Neural progenitor cell (in vitro differentiated cells): ENCODE results near the gene NFS1. TPM values are rescaled to one million over a fixed set of nuclear protein-coding genes. Genes with fewer than 3 reads are reported as not detected.

Source experiments
- DNase-seq: peaks from one replicate; pipeline ENCODE4 v3.0.0-alpha.2; 2016; ENCODE audit warnings: low spot score
- H2AFZ ChIP-seq: fragments of 200-600 bp; sonication (generic); replicated peaks from 2 replicates; pipeline ENCODE4 v1.6.1; 2016; ENCODE audit warnings: antibody characterized with exemption
- H3F3A ChIP-seq: fragments of 200-600 bp; sonication (generic); 2 replicates; pipeline ENCODE4 v1.6.1; 2016; ENCODE audit warnings: antibody characterized with exemption, low read depth
- H3K27ac ChIP-seq: fragments of 200-600 bp; sonication (generic); 2 replicates; pipeline ENCODE4 v1.5.1; 2016; ENCODE audit warnings: mild to moderate bottlenecking
- H3K27me3 ChIP-seq: fragments of 200-600 bp; sonication (generic); 2 replicates; pipeline ENCODE4 v1.6.1; 2016; ENCODE audit warnings: mild to moderate bottlenecking, moderate library complexity
- H3K36me3 ChIP-seq: fragments of 200-600 bp; sonication (generic); 2 replicates; pipeline ENCODE4 v1.5.1; 2016
- H3K4me1 ChIP-seq: fragments of 200-600 bp; sonication (generic); 2 replicates; pipeline ENCODE4 v1.6.1; 2016; ENCODE audit warnings: mixed run types
- H3K4me2 ChIP-seq: fragments of 200-600 bp; sonication (generic); 2 replicates; pipeline ENCODE4 v1.6.1; 2016
- H3K4me3 ChIP-seq: fragments of 200-600 bp; sonication (generic); 2 replicates; pipeline ENCODE4 v1.5.1; 2016
- H3K79me2 ChIP-seq: fragments of 200-600 bp; sonication (generic); 2 replicates; pipeline ENCODE4 v1.6.1; 2016; ENCODE audit warnings: low read depth
- H3K9ac ChIP-seq: fragments of 200-600 bp; sonication (generic); 2 replicates; pipeline ENCODE4 v1.6.1; 2016
- H3K9me3 ChIP-seq: fragments of 200-600 bp; sonication (generic); 2 replicates; pipeline ENCODE4 v1.5.1; 2016; ENCODE audit warnings: low read depth
- H4K20me1 ChIP-seq: fragments of 200-600 bp; sonication (generic); 2 replicates; pipeline ENCODE4 v1.6.1; 2016; ENCODE audit warnings: low read depth
- H3K27ac Mint-ChIP-seq: 3 replicates; pipeline ENCODE4 v1.8.0; 2021; ENCODE audit warnings: mixed read lengths
- H3K27me3 Mint-ChIP-seq: 2 replicates; pipeline ENCODE4 v1.8.0; 2022; ENCODE audit warnings: low read depth, mild to moderate bottlenecking, inconsistent platforms, moderate library complexity, mixed read lengths; ENCODE audit not compliant: insufficient read depth
- H3K36me3 Mint-ChIP-seq: 3 replicates; pipeline ENCODE4 v1.8.0; 2021; ENCODE audit warnings: mixed read lengths
- H3K4me1 Mint-ChIP-seq: 3 replicates; pipeline ENCODE4 v1.8.0; 2021; ENCODE audit warnings: mixed read lengths
- H3K4me3 Mint-ChIP-seq: 3 replicates; pipeline ENCODE4 v1.8.0; 2021; ENCODE audit warnings: mild to moderate bottlenecking, moderate library complexity, mixed read lengths
- H3K9me3 Mint-ChIP-seq: 3 replicates; pipeline ENCODE4 v1.8.0; 2020; ENCODE audit warnings: mixed read lengths
- CTCF ChIP-seq: fragments of 200-600 bp; sonication (generic); IDR thresholded peaks from 2 replicates; pipeline ENCODE4 v1.5.1; 2017; ENCODE audit warnings: antibody characterized with exemption, mild to moderate bottlenecking
- EZH2 ChIP-seq: fragments of 200-600 bp; sonication (generic); IDR thresholded peaks from 2 replicates; pipeline ENCODE4 v1.6.1; 2017; ENCODE audit warnings: antibody characterized with exemption, mild to moderate bottlenecking, moderate library complexity
- EZH2phosphoT487 ChIP-seq: fragments of 200-600 bp; sonication (generic); IDR thresholded peaks from 2 replicates; pipeline ENCODE4 v1.6.1; 2017; ENCODE audit warnings: antibody characterized with exemption
- total RNA-seq: library from RNA; depleted of rRNA; stranded (reverse); fragments of >200 nt; gene quantifications from 2 replicates; pipeline ENCODE4 v1.2.3, GENCODE V29; 2015; ENCODE audit warnings: low replicate concordance

NFS1 gene
- total RNA-seq, 1 donor from 2014 or later = 21.7 TPM

GRCh38 chr20:35648836-35649235 lies 50.3 kb downstream of the NFS1 start:
- no peak for DNase-seq
- peaks cover 49% of the 10 kb centered on the region for H3K36me3 Mint-ChIP-seq
- Histone ChIP-seq H3K9ac (no peak overlapping the region), H3K27ac (no peak overlapping the region), H3F3A (peaks cover 21% of the 10 kb centered on the region), H3K4me1 (no peaks in the 10 kb centered on the region), H3K4me2 (no peak overlapping the region), H3K79me2 (peaks cover 100% of the 10 kb centered on the region), H3K27me3 (no peaks in the 10 kb centered on the region), H3K4me3 (no peak overlapping the region), H2AFZ (no peak overlapping the region), H3K36me3 (peaks cover 26% of the 10 kb centered on the region), H3K9me3 (no peaks in the 10 kb centered on the region), H4K20me1 (peaks cover 99% of the 10 kb centered on the region)
- H3K4me1 Mint-ChIP-seq = no peaks in the 10 kb centered on the region
- TF ChIP-seq EZH2 = no peak
- no peak for TF ChIP-seq EZH2phosphoT487
- TF ChIP-seq CTCF = no peak
- H3K9me3 Mint-ChIP-seq = peaks cover 2% of the 10 kb centered on the region
- H3K27ac Mint-ChIP-seq = no peak overlapping the region
- no peaks in the 10 kb centered on the region for H3K27me3 Mint-ChIP-seq
- no peak overlapping the region for H3K4me3 Mint-ChIP-seq

GRCh38 chr20:35644806-35645205 lies 54.3 kb downstream of the NFS1 start:
- Mint-ChIP-seq H3K27ac (no peak overlapping the region), H3K4me1 (peaks cover 10% of the 10 kb centered on the region), H3K36me3 (peaks cover 41% of the 10 kb centered on the region), H3K9me3 (peaks cover 2% of the 10 kb centered on the region), H3K4me3 (no peak overlapping the region), H3K27me3 (no peaks in the 10 kb centered on the region)
- peaks cover 100% of the 10 kb centered on the region for H3K79me2 ChIP-seq
- peaks cover 8% of the 10 kb centered on the region for H3K4me1 ChIP-seq
- no peak overlapping the region for H3K9ac ChIP-seq
- no peaks in the 10 kb centered on the region for H3K9me3 ChIP-seq
- peaks cover 99% of the 10 kb centered on the region for H4K20me1 ChIP-seq
- DNase-seq = no peak
- peaks cover 13% of the 10 kb centered on the region for H3K36me3 ChIP-seq
- H3F3A ChIP-seq = peaks cover 25% of the 10 kb centered on the region
- H2AFZ ChIP-seq = no peak overlapping the region
- no peak overlapping the region for H3K27ac ChIP-seq
- TF ChIP-seq CTCF (no peak), EZH2 (no peak), EZH2phosphoT487 (no peak)
- no peaks in the 10 kb centered on the region for H3K27me3 ChIP-seq
- no peak overlapping the region for H3K4me2 ChIP-seq
- H3K4me3 ChIP-seq = no peak overlapping the region

GRCh38 chr20:35643045-35643444 lies 56.1 kb downstream of the NFS1 start:
- Mint-ChIP-seq H3K4me1 (peaks cover 10% of the 10 kb centered on the region), H3K27ac (no peak overlapping the region), H3K9me3 (peaks cover 2% of the 10 kb centered on the region), H3K27me3 (no peaks in the 10 kb centered on the region), H3K36me3 (peaks cover 25% of the 10 kb centered on the region), H3K4me3 (no peak overlapping the region)
- Histone ChIP-seq H3K9me3 (no peaks in the 10 kb centered on the region), H3K27ac (no peak overlapping the region), H3K79me2 (peaks cover 100% of the 10 kb centered on the region), H3K4me1 (peaks cover 8% of the 10 kb centered on the region), H3K4me2 (peak overlapping the region; percentile 11), H3K36me3 (peaks cover under 1% of the 10 kb centered on the region), H4K20me1 (peaks cover 100% of the 10 kb centered on the region), H3K9ac (no peak overlapping the region), H3F3A (peaks cover 18% of the 10 kb centered on the region), H3K27me3 (no peaks in the 10 kb centered on the region), H3K4me3 (no peak overlapping the region), H2AFZ (no peak overlapping the region)
- DNase-seq = no peak
- TF ChIP-seq EZH2phosphoT487 (no peak), EZH2 (no peak), CTCF (no peak)
